OCI-M2 (cell line): ENCODE data around the gene CLEC9A.
"Not testable (repeated sequence)": the region's sequence is repeated elsewhere in the genome, so short reads cannot be mapped to it uniquely, and the experiment has no call there.

ENCODE experiments used
- DNase-seq: peaks from one replicate; lab custom pipeline; 2025; ENCODE audit not compliant: unreplicated experiment; lab: John Stamatoyannopoulos, UW

The CLEC9A gene

DNA sequence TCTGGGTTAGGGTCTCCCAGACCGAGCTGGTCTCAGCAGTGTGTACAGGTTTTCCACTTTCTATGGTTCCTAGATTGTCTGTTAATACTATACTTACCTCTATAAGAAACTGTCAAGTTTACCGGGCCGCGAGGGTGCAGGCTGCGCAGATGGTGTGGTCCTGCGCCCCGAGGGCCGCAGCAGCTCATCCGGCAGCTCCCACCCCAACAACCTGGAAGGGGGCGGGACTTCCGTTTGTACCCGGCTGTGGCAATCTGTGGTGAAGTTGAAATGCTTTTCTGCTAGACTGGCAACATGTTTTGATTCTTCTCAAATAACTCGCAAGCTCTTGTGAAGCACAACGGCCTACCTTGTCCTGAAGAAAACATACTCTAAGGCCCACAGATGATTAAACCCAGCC is at the start of gene CLEC9A:
TSS of gene CLEC9A (plus strand) at position 237 of the 400 bp plus-strand sequence. CDS start 22,006 bp downstream, outside the sequence.
- no peak for DNase-seq

GRCh38 chr12:9991876-9992275 is 38.6 kb upstream of the CLEC9A start:
- DNase-seq = no peak

- no peak for DNase-seq
Measured at GRCh38 chr12:9992296-9992695, 38.2 kb upstream of the CLEC9A start.

- no peak for DNase-seq
Measured at GRCh38 chr12:9999016-9999415, 31.5 kb upstream of the CLEC9A start, which contains the start of gene CLEC1B. TSS of gene CLEC1B (minus strand) at chr12:9999121. CDS start at chr12:9999100, 21 bp downstream.

GRCh38 chr12:10001171-10001776 is 29.2 kb upstream of the CLEC9A start:
- no peak for DNase-seq

- no peak for DNase-seq
Measured at GRCh38 chr12:10012630-10013330, 17.7 kb upstream of the CLEC9A start.

DNA sequence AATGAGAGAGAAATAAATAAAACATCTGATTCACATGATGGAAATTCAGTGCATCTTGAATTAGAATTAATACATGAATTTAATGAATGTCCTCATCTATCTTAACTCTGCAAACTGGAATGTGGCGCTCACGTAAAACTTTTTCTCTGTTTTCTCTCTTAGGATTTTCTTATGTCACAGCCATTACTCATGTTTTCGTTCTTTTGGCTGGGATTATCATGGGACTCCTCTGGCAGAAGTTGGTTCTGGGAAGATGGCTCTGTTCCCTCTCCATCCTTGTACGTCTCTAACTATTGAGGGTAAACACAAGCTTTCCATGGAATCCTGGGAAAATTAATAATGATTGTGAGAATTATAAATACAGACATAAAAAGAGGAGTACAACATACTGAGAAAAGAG is 15.0 kb upstream of the CLEC9A start:
- no peak for DNase-seq

DNA sequence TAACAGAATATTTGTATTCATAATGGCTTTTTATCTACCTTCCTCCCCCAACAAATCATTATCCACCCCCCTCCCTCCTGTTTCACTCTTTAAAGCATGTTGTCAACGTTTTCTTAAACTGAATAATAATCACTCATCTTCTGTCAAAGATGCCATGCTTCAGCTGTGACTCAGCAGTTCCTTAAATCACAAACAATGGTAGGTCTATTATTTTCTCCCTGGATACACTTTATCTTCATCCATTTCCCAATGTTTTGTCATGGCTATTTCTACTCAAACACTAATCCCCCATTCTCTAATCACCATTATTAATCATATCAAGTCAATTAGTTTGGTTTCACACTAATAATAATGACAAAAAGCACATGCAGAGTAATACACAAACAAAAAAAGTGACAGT is 13.6 kb upstream of the CLEC9A start:
- DNase-seq = no peak

DNA sequence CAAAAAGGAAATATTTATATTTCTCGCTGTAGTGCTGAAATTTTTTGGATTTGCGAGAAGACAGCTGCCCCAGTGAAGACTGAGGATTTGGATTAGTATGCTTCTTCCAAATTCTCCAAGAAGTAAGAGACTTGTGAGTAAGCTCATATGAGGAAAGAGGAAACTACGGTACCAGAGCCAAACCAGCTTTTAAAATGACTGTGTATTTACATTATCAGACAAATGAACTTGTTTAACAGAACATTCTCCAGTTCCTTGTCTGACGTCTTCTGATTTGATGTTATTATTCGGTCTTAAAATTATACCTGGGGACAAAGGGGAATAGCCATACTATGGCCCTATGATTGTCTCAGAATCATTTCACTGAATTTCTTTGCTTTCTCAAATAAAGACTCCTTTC is 12.1 kb upstream of the CLEC9A start:
- DNase-seq = no peak

GRCh38 chr12:10021342-10021741 is 9.1 kb upstream of the CLEC9A start:
- no peak for DNase-seq

DNA sequence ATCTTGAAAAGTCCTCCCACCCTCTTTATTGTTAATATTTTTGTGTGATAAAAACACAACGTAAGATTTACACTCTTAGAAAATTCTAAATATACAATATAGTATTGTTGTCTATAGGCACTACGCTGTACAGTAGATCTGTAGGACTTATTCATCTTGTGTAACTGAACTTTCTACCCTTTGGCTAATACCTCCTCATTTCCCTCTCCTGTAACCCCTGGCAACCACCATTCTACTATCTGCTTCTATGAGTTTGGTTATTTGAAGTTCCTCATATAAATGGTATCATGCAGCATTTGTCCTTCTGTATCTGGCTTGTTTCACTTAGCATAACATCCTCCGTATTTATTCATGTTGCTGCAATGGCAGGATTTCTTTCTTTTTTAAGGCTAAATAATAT is 5.2 kb upstream of the CLEC9A start:
- no peak for DNase-seq

- DNase-seq = not testable (repeated sequence)
Measured at GRCh38 chr12:10026666-10027065, 3.8 kb upstream of the CLEC9A start.

DNA sequence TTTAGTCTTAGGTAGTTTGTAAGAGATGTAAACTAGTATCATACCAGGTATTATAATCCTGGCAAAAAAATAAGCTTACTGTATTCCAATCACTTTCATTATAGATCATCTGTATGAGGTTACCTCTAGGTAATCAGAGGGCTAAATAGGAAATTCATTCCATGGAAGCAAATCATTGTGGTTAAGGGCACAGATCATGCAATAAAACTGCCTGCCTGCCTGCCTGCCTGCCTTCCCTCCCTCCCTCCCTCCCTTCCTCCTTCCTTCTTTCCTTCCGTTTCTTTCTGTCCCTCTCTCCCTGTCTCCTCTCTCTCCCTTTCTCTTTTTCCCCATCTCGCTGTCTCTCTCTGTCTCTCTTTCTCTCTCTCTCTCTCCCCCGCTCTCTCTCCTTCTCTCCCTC is 3.2 kb upstream of the CLEC9A start:
- no peak for DNase-seq

GRCh38 chr12:10027721-10028120 is 2.8 kb upstream of the CLEC9A start:
- DNase-seq = no peak

- DNase-seq = no peak
Measured at GRCh38 chr12:10031321-10031720, 839 bp downstream of the CLEC9A start.

DNA sequence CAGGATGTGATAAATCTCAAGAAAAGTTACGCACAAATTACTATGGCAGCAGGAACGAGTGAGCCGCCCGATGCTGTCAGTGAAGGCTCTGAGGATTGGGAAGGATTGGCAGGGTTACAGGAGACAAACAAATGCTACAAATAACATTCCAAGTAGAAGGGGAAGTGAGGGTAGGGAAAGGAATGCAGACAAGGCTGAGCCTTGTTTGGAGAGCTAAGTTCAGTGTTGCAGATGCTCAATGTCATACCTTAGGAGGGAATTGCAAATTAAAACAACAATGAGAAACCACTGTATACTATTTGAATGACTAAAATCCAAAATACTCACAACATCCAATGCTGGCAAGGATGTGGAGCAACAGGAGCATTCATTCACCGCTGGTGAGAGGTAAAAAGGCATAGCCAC is 1.3 kb downstream of the CLEC9A start:
- DNase-seq = no peak

- no peak for DNase-seq
Measured at GRCh38 chr12:10033783-10034545, 3.5 kb downstream of the CLEC9A start.

DNA sequence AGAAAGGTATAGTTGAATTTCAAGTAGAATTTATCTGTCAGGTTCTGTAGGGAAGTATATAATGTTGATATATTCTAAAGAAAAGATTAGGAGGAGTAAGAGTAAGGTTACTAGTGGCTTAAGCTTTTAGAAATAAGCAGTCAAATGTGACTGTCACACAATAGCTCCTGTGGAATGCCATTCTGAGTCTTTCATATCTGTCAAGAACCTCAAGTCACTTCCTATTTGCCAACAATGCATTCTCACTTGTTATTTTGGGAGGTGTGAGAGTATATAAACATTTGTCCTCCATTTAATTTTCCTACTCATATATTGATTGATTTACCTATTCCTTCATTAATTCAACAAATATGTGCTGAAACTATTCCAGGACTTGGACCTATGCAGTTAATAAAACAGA is 11.7 kb downstream of the CLEC9A start:
- no peak for DNase-seq

- no peak for DNase-seq
Measured at GRCh38 chr12:10048526-10048925, 18.0 kb downstream of the CLEC9A start.

DNA sequence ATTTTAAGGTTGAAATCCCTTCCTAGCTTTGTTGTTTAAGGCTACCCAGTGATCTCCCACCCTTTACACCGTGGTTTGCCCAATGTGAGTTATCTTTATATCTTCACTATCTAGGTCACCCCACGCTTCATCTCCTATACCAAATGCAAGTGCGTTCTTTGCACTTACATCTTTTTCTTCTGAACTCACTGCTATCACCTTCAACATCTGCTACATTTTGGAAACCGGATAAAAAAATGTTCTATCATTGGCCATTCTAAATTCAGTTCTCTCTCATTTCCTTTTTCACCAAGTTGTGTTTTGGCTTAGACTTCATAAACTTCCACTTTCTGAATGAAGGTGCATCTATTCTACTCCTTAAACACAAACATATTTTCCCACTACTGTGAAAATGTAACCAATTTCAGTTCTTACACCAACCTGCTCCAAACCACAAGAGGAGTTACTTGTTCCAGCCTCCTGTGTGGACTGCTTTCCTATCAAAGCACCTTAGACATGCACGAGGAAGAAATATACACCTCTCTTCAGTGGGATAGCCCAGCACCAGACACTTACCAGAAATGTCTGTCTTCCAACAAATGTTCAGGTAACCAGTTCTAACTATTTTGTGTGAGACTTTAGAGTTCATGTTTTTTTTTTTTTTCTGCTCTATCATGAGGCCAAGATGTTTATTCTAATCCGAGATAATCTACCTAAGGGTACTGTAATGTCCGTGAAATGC is 21.9 kb downstream of the CLEC9A start:
- no peak for DNase-seq

DNA sequence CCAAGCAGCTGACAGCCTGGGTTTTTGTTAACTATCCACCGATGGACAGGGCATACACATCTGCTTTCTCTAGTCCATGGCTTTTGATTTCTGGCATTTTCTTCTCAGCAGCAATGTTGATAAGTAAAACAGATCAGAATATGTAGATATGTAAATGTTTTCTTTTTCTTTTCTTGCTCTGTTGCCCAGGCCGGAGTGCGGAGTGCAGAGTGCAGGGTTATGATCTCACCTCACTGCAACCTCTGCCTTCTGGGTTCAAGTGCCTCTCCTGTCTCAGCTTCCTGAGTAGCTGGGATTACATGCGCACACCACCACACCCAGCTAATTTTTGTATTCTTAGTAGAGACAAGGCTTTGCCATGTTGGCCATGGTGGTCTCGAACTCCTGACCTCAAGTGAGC is 27.9 kb downstream of the CLEC9A start:
- DNase-seq = no peak
